HEK293 (cell line): ENCODE data around the gene PARD6G.

ENCODE experiments used
- CTCF ChIA-PET: fragments of 350-600 bp; formaldehyde crosslinking; extraction: SDS; loops from one replicate; lab custom pipeline; 2021; ENCODE audit warnings: antibody characterized with exemption; lab: Yijun Ruan, JAX
- POLR2A ChIA-PET: fragments of 300-600 bp; formaldehyde crosslinking; extraction: SDS; loops from one replicate; lab custom pipeline; 2020; ENCODE audit warnings: antibody characterized with exemption, inconsistent platforms; lab: Yijun Ruan, JAX
- H3K27ac ChIP-seq: fragments of 200-500 bp; sonication (Bioruptor generic); 2 replicates; pipeline ENCODE4 v1.5.1; 2014; ENCODE audit warnings: low read depth, low read length, control low read depth, inconsistent platforms; ENCODE audit errors: extremely low read depth
- H3K36me3 ChIP-seq, 2 experiments: fragments of 200-500 bp in 1 of 2; sonication (Bioruptor generic) in 1 of 2; 1 replicate in 1 of 2; 2 replicates in 1 of 2; pipeline ENCODE4 v1.5.1; 2014 to 2017; ENCODE audit warnings: inconsistent platforms in 2 of 2, low read length in 2 of 2; ENCODE audit not compliant: control insufficient read depth in 2 of 2, insufficient read depth in 1 of 2
- H3K4me1 ChIP-seq: fragments of 200-500 bp; sonication (Bioruptor generic); 2 replicates; pipeline ENCODE4 v1.5.1; 2014; ENCODE audit warnings: mild to moderate bottlenecking, low read length, inconsistent platforms; ENCODE audit not compliant: control insufficient read depth, insufficient read depth
- H3K4me3 ChIP-seq: 2 replicates; pipeline ENCODE4 v1.5.1; 2011; ENCODE audit warnings: low read depth, mild to moderate bottlenecking, control low read depth, low read length, moderate library complexity
- H3K9me3 ChIP-seq: fragments of 200-500 bp; sonication (Bioruptor generic); 2 replicates; pipeline ENCODE4 v1.5.1; 2014; ENCODE audit warnings: low read depth, low read length, inconsistent platforms; ENCODE audit not compliant: control insufficient read depth, insufficient read depth
- BCL11A ChIP-seq: fragments of 450-650 bp; formaldehyde crosslinking; IDR thresholded peaks from 2 replicates; pipeline ENCODE4 v1.5.1; 2016; ENCODE audit warnings: low read depth, missing biosample characterization, missing genetic modification characterization
- PRDM1 ChIP-seq: fragments of 450-650 bp; formaldehyde crosslinking; IDR thresholded peaks from 2 replicates; pipeline ENCODE4; 2016; ENCODE audit warnings: missing biosample characterization, missing genetic modification characterization
- SETDB1 ChIP-seq: IDR thresholded peaks from one replicate; pipeline ENCODE4 v1.6.1; 2017; ENCODE audit warnings: mild to moderate bottlenecking, low read length, moderate library complexity, mixed read lengths; ENCODE audit not compliant: insufficient read length
- SP2 ChIP-seq: fragments of 450-650 bp; formaldehyde crosslinking; IDR thresholded peaks from 2 replicates; pipeline ENCODE4 v1.5.1; 2016; ENCODE audit warnings: missing biosample characterization, missing genetic modification characterization
- TCF7L2 ChIP-seq: IDR thresholded peaks from 2 replicates; pipeline ENCODE4 v1.6.1; 2011; ENCODE audit warnings: low read depth, mild to moderate bottlenecking, inconsistent platforms, low read length, moderate library complexity, borderline replicate concordance
- ZBTB21 ChIP-seq: fragments of 450-650 bp; formaldehyde crosslinking; IDR thresholded peaks from 2 replicates; pipeline ENCODE4 v1.5.1; 2017; ENCODE audit warnings: missing biosample characterization, missing genetic modification characterization
- ZNF114 ChIP-seq: fragments of 450-650 bp; formaldehyde crosslinking; IDR thresholded peaks from 2 replicates; pipeline ENCODE4 v1.5.0; 2017; ENCODE audit warnings: missing biosample characterization, missing genetic modification characterization
- ZNF132 ChIP-seq: fragments of 450-650 bp; formaldehyde crosslinking; IDR thresholded peaks from 2 replicates; pipeline ENCODE4 v1.5.1; 2017; ENCODE audit warnings: missing biosample characterization, missing genetic modification characterization, borderline replicate concordance
- ZNF2 ChIP-seq: fragments of 450-650 bp; formaldehyde crosslinking; IDR thresholded peaks from 2 replicates; pipeline ENCODE4 v1.5.1; 2016; ENCODE audit warnings: missing biosample characterization, missing genetic modification characterization
- ZNF274 ChIP-seq, 2 experiments: fragments of 200-500 bp in 1 of 2; fragments of 450-650 bp in 1 of 2; sonication (Bioruptor generic) in 1 of 2; formaldehyde crosslinking in 1 of 2; IDR thresholded peaks; 2 replicates each; pipeline versions ENCODE4 v1.5.1 to v1.6.1; 2014 to 2016; ENCODE audit warnings: borderline replicate concordance in 1 of 2, inconsistent platforms in 1 of 2, low read length in 1 of 2, missing biosample characterization in 1 of 2, missing genetic modification characterization in 1 of 2
- ZNF529 ChIP-seq: fragments of 450-650 bp; formaldehyde crosslinking; IDR thresholded peaks from 2 replicates; pipeline ENCODE4 v1.5.1; 2017; ENCODE audit warnings: missing genetic modification characterization, missing biosample characterization; ENCODE audit not compliant: insufficient replicate concordance
- ZNF555 ChIP-seq: fragments of 450-650 bp; formaldehyde crosslinking; conservative IDR thresholded peaks from 2 replicates; pipeline ENCODE4 v1.5.1; 2017; ENCODE audit warnings: missing biosample characterization, mild to moderate bottlenecking, missing genetic modification characterization, inconsistent platforms
- ZNF626 ChIP-seq: fragments of 450-650 bp; sonication (Bioruptor Pico); formaldehyde crosslinking; IDR thresholded peaks from 2 replicates; pipeline ENCODE4 v1.5.1; 2018; ENCODE audit warnings: missing biosample characterization, missing genetic modification characterization, inconsistent platforms
- ZSCAN16 ChIP-seq: fragments of 450-650 bp; formaldehyde crosslinking; IDR thresholded peaks from 2 replicates; pipeline ENCODE4 v1.5.1; 2016; ENCODE audit warnings: missing biosample characterization, missing genetic modification characterization
- ZSCAN23 ChIP-seq: fragments of 450-650 bp; formaldehyde crosslinking; IDR thresholded peaks from 2 replicates; pipeline ENCODE4 v1.5.1; 2016; ENCODE audit warnings: missing biosample characterization, missing genetic modification characterization
- TF ChIP-seq, protein P1 (sequence below): fragments of 450-650 bp; formaldehyde crosslinking; IDR thresholded peaks from 2 replicates; pipeline ENCODE4 v1.5.1; 2016; ENCODE audit warnings: missing biosample characterization, missing genetic modification characterization
- TF ChIP-seq, protein P2 (sequence below): fragments of 450-650 bp; formaldehyde crosslinking; IDR thresholded peaks from 2 replicates; pipeline ENCODE4 v1.5.1; 2016; ENCODE audit warnings: missing biosample characterization, missing genetic modification characterization
- TF ChIP-seq, protein P3 (sequence below): fragments of 450-650 bp; formaldehyde crosslinking; IDR thresholded peaks from 2 replicates; pipeline ENCODE4 v1.5.1; 2017; ENCODE audit warnings: missing biosample characterization, missing genetic modification characterization
- TF ChIP-seq, protein P4 (sequence below): fragments of 450-650 bp; formaldehyde crosslinking; IDR thresholded peaks from 2 replicates; pipeline ENCODE4 v1.5.1; 2016; ENCODE audit warnings: missing biosample characterization, missing genetic modification characterization
- TF ChIP-seq, protein P5 (sequence below): fragments of 450-650 bp; formaldehyde crosslinking; IDR thresholded peaks from 2 replicates; pipeline ENCODE4 v1.5.1; 2016; ENCODE audit warnings: missing biosample characterization, missing genetic modification characterization

Gene PARD6G

DNA sequence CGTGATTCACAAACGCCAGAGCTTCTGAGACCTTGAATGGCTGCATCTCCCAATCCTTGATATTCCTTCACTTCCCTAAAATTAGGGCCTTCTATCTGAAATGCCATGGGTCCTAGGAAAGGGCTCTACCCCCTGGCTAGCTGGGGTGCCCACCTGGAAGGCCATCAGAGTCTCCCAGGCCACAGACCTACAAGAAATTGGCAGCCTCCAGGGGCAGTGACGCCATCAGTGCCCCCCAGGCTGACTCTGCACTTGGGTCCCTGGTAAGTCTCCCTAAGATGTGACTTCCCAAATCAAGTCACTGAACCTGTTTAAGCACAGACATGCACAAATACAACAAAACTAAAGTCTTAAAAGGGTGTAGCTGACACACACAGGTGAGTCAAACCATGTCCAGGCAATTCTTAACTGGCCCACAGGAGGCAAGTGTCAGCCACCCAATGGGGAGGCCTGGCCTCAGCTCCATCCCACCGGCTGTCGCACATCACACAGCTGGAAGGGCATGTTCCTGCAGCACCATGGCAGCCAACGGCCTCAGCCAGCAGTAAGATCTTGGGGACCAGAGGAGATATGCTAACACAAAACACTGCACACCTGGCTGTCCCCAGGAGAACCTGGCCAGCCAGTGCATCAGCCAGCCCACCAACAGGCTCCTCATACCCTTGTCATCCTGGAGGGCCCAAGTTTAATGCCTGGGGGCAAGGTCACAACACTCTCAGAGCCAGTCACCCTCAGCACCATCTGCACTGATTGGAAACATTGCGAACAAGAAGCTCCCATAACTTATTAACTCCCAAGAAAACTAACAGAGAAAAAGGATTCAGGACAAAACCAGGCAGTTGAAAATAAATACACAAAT, 5.2 kb downstream of the PARD6G start:
- Histone ChIP-seq H3K4me1 (no peaks in the 10 kb centered on the region), H3K36me3 (no peaks in the 10 kb centered on the region), H3K27ac (no peak overlapping the region), H3K9me3 (no peaks in the 10 kb centered on the region), H3K4me3 (no peak overlapping the region)
- ChIA-PET POLR2A (no interaction called here), CTCF (interaction anchor here (0.6 to 1.5 kb wide), 2 partner anchors 71 to 84 kb away, joined by 3 to 4 read pairs; no protein-coding TSS in a partner anchor)
- TF ChIP-seq, protein P1, sequence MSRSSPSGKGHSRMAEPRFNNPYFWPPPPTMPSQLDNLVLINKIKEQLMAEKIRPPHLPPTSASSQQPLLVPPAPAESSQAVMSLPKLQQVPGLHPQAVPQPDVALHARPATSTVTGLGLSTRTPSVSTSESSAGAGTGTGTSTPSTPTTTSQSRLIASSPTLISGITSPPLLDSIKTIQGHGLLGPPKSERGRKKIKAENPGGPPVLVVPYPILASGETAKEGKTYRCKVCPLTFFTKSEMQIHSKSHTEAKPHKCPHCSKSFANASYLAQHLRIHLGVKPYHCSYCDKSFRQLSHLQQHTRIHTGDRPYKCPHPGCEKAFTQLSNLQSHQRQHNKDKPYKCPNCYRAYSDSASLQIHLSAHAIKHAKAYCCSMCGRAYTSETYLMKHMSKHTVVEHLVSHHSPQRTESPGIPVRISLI: no peak
- no peak for TF ChIP-seq ZNF555 (tag by site-specific recombination)
- TF ChIP-seq, protein P2, sequence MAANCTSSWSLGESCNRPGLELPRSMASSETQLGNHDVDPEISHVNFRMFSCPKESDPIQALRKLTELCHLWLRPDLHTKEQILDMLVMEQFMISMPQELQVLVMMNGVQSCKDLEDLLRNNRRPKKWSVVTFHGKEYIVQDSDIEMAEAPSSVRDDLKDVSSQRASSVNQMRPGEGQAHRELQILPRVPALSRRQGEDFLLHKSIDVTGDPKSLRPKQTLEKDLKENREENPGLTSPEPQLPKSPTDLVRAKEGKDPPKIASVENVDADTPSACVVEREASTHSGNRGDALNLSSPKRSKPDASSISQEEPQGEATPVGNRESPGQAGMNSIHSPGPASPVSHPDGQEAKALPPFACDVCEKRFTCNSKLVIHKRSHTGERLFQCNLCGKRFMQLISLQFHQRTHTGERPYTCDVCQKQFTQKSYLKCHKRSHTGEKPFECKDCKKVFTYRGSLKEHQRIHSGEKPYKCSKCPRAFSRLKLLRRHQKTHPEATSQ (tag by site-specific recombination): no peak
- TF ChIP-seq ZNF132 (tag by site-specific recombination): no peak
- TF ChIP-seq, protein P3, sequence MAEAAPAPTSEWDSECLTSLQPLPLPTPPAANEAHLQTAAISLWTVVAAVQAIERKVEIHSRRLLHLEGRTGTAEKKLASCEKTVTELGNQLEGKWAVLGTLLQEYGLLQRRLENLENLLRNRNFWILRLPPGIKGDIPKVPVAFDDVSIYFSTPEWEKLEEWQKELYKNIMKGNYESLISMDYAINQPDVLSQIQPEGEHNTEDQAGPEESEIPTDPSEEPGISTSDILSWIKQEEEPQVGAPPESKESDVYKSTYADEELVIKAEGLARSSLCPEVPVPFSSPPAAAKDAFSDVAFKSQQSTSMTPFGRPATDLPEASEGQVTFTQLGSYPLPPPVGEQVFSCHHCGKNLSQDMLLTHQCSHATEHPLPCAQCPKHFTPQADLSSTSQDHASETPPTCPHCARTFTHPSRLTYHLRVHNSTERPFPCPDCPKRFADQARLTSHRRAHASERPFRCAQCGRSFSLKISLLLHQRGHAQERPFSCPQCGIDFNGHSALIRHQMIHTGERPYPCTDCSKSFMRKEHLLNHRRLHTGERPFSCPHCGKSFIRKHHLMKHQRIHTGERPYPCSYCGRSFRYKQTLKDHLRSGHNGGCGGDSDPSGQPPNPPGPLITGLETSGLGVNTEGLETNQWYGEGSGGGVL (tag by site-specific recombination): no peak
- no peak for TF ChIP-seq ZNF114 (tag by site-specific recombination)
- TF ChIP-seq ZSCAN23 (tag by site-specific recombination): no peak
- TF ChIP-seq BCL11A (tag by site-specific recombination): no peak
- TF ChIP-seq, protein P4, sequence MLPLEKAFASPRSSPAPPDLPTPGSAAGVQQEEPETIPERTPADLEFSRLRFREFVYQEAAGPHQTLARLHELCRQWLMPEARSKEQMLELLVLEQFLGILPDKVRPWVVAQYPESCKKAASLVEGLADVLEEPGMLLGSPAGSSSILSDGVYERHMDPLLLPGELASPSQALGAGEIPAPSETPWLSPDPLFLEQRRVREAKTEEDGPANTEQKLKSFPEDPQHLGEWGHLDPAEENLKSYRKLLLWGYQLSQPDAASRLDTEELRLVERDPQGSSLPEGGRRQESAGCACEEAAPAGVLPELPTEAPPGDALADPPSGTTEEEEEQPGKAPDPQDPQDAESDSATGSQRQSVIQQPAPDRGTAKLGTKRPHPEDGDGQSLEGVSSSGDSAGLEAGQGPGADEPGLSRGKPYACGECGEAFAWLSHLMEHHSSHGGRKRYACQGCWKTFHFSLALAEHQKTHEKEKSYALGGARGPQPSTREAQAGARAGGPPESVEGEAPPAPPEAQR: no peak
- TF ChIP-seq ZNF274 (IDR thresholded peaks at IDR 0.05; ENCODE audit: low read length): no peak
- no peak for TF ChIP-seq ZNF274 (tag by site-specific recombination; IDR thresholded peaks at IDR 0.05; ENCODE audit: borderline replicate concordance)
- TF ChIP-seq, protein P5, sequence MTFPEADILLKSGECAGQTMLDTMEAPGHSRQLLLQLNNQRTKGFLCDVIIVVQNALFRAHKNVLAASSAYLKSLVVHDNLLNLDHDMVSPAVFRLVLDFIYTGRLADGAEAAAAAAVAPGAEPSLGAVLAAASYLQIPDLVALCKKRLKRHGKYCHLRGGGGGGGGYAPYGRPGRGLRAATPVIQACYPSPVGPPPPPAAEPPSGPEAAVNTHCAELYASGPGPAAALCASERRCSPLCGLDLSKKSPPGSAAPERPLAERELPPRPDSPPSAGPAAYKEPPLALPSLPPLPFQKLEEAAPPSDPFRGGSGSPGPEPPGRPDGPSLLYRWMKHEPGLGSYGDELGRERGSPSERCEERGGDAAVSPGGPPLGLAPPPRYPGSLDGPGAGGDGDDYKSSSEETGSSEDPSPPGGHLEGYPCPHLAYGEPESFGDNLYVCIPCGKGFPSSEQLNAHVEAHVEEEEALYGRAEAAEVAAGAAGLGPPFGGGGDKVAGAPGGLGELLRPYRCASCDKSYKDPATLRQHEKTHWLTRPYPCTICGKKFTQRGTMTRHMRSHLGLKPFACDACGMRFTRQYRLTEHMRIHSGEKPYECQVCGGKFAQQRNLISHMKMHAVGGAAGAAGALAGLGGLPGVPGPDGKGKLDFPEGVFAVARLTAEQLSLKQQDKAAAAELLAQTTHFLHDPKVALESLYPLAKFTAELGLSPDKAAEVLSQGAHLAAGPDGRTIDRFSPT (tag by site-specific recombination): no peak
- no peak for TF ChIP-seq ZNF626 (tag by site-specific recombination)

DNA sequence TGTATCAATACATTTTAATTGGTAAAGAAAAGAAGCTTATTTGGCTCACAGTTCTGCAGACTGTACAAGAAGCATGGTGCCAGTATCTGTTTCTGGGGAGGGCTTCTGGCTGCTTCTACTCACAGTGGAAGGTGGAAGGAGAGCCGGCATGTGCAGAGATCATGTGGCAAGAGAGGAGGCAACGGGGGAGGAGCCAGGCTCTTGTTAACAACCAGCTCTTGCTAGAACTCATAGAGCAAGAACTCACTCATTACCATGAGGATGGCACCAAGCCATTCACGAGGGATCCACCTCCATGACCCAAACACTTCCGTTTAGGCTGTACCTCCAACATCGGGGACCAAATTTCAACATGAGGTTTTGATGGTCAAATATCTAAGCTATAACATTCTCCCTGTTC, 7.5 kb downstream of the PARD6G start:
- Histone ChIP-seq H3K4me3 (no peak overlapping the region), H3K4me1 (no peaks in the 10 kb centered on the region), H3K9me3 (no peaks in the 10 kb centered on the region), H3K27ac (no peak overlapping the region), H3K36me3 (no peaks in the 10 kb centered on the region)
- ChIA-PET CTCF (interaction anchor here (1.2 to 2.7 kb wide), 3 partner anchors 40 to 69 kb away, joined by 3 to 12 read pairs (median 3); no protein-coding TSS in a partner anchor), POLR2A (no interaction called here)
- TF ChIP-seq ZNF2 (tag by site-specific recombination) (no peak), ZSCAN23 (tag by site-specific recombination) (no peak), SP2 (no peak), SETDB1 (no peak), PRDM1 (tag by site-specific recombination) (no peak), ZSCAN16 (tag by site-specific recombination) (no peak), ZNF529 (tag by site-specific recombination) (no peak), ZBTB21 (tag by site-specific recombination) (no peak), TCF7L2 (no peak)
